ENCODE data around the gene TMBIM6.
"Not testable (repeated sequence)": the region's sequence is repeated elsewhere in the genome, so short reads cannot be mapped to it uniquely, and the experiment has no call there.

- not testable (repeated sequence) for TF ChIP-seq USF2 (CRISPR knock-in tag; IDR thresholded peaks at IDR 0.05); TSC22D4 (tag; IDR thresholded peaks at IDR 0.05)
Observed at GRCh38 chr12:49713952-49714351, 27.4 kb upstream of the TMBIM6 start.

Measured in K562 (cell line).